SK-N-SH treated with all-trans-retinoic acid at 6 μM for 48 hours (cell line): ENCODE data around the gene SH3YL1.

Experiments used
- ATAC-seq: fragments of 200-7000 bp; cut with Tn5 transposase; 3 replicates; pipeline ENCODE4 v1.9.1; 2020; ENCODE audit warnings: mild to moderate bottlenecking, moderate library complexity
- ARNTL ChIP-seq: fragments of 450-650 bp; formaldehyde crosslinking; IDR thresholded peaks from 2 replicates; pipeline ENCODE4 v1.5.0; 2020; ENCODE audit warnings: low read depth, mild to moderate bottlenecking, moderate library complexity, borderline replicate concordance
- BACH2 ChIP-seq: fragments of 250-450 bp; sonication (Bioruptor Pico); IDR thresholded peaks from 2 replicates; pipeline ENCODE4 v1.9.0; 2021; ENCODE audit warnings: mild to moderate bottlenecking, borderline replicate concordance
- CSDC2 ChIP-seq: fragments of 250-450 bp; sonication (Bioruptor Pico); IDR thresholded peaks from 2 replicates; pipeline ENCODE4 v1.5.0; 2020; ENCODE audit warnings: mild to moderate bottlenecking, moderate library complexity
- ESRRG ChIP-seq: fragments of 250-450 bp; sonication (Bioruptor Pico); IDR thresholded peaks from 2 replicates; pipeline ENCODE4 v1.6.1; 2021; ENCODE audit warnings: mild to moderate bottlenecking
- GLIS3 ChIP-seq: fragments of 250-450 bp; sonication (Bioruptor Pico); IDR thresholded peaks from 2 replicates; pipeline ENCODE4 v1.5.0; 2020; ENCODE audit warnings: mild to moderate bottlenecking, moderate library complexity
- ISL1 ChIP-seq: fragments of 250-450 bp; sonication (Bioruptor Pico); IDR thresholded peaks from 2 replicates; pipeline ENCODE4 v2.1.2; 2022; ENCODE audit warnings: mild to moderate bottlenecking, moderate library complexity
- PPARA ChIP-seq: fragments of 250-450 bp; sonication (Bioruptor Pico); IDR thresholded peaks from 2 replicates; pipeline ENCODE4 v1.5.0; 2020; ENCODE audit warnings: mild to moderate bottlenecking, borderline replicate concordance
- RARB ChIP-seq: fragments of 250-450 bp; sonication (Bioruptor Pico); IDR thresholded peaks from 2 replicates; pipeline ENCODE4 v1.8.0; 2021; ENCODE audit warnings: mild to moderate bottlenecking, moderate library complexity
- SNAI2 ChIP-seq: fragments of 250-450 bp; sonication (Bioruptor Pico); IDR thresholded peaks from 2 replicates; pipeline ENCODE4 v1.5.0; 2020; ENCODE audit warnings: mild to moderate bottlenecking, moderate library complexity
- TCF4 ChIP-seq: fragments of 250-450 bp; sonication (Bioruptor Pico); IDR thresholded peaks from 2 replicates; pipeline ENCODE4 v1.8.0; 2021; ENCODE audit warnings: mild to moderate bottlenecking, moderate library complexity, borderline replicate concordance
- TOX ChIP-seq: fragments of 250-450 bp; sonication (Bioruptor Pico); IDR thresholded peaks from 2 replicates; pipeline ENCODE4 v1.8.0; 2021; ENCODE audit warnings: mild to moderate bottlenecking, moderate library complexity, borderline replicate concordance
- ZC3H10 ChIP-seq: fragments of 250-450 bp; sonication (Bioruptor Pico); IDR thresholded peaks from 2 replicates; pipeline ENCODE4 v1.5.1; 2021; ENCODE audit warnings: mild to moderate bottlenecking, moderate library complexity
- ZFP3 ChIP-seq: fragments of 250-450 bp; sonication (Bioruptor Pico); IDR thresholded peaks from 2 replicates; pipeline ENCODE4 v1.5.0; 2020; ENCODE audit warnings: mild to moderate bottlenecking, moderate library complexity
- ZFP30 ChIP-seq: fragments of 450-650 bp; formaldehyde crosslinking; IDR thresholded peaks from 2 replicates; pipeline ENCODE4 v1.5.0; 2022; ENCODE audit warnings: mild to moderate bottlenecking, moderate library complexity
- ZNF8 ChIP-seq: fragments of 450-650 bp; formaldehyde crosslinking; IDR thresholded peaks from 2 replicates; pipeline ENCODE4 v1.5.0; 2020; ENCODE audit warnings: mild to moderate bottlenecking, moderate library complexity
- TF ChIP-seq, protein P1 (sequence below): fragments of 250-450 bp; sonication (Bioruptor Pico); IDR thresholded peaks from 2 replicates; pipeline ENCODE4 v1.5.1; 2021; ENCODE audit warnings: mild to moderate bottlenecking, moderate library complexity
- TF ChIP-seq, protein P2 (sequence below): fragments of 250-450 bp; sonication (Bioruptor Pico); IDR thresholded peaks from 2 replicates; pipeline ENCODE4 v1.5.0; 2020; ENCODE audit warnings: mild to moderate bottlenecking, moderate library complexity
- TF ChIP-seq, protein P3 (sequence below): fragments of 250-450 bp; sonication (Bioruptor Pico); IDR thresholded peaks from 2 replicates; pipeline ENCODE4 v1.5.1; 2020; ENCODE audit warnings: low read depth, mild to moderate bottlenecking, moderate library complexity
- TF ChIP-seq, protein P4 (sequence below): fragments of 250-450 bp; sonication (Bioruptor Pico); IDR thresholded peaks from 2 replicates; pipeline ENCODE4 v1.8.0; 2021; ENCODE audit warnings: low read depth, mild to moderate bottlenecking, moderate library complexity, borderline replicate concordance
- TF ChIP-seq, protein P5 (sequence below): fragments of 250-450 bp; sonication (Bioruptor Pico); IDR thresholded peaks from 2 replicates; pipeline ENCODE4 v1.8.0; 2020; ENCODE audit warnings: mild to moderate bottlenecking, moderate library complexity, borderline replicate concordance

The SH3YL1 gene

GRCh38 chr2:268323-268722 lies 4.5 kb upstream of the SH3YL1 start:
- no peak for ATAC-seq
- TF ChIP-seq ARNTL (CRISPR knock-in tag) = no peak
- TF ChIP-seq CSDC2 (CRISPR knock-in tag) = no peak
- no peak for TF ChIP-seq TCF4 (CRISPR knock-in tag)
- no peak for TF ChIP-seq TOX
- TF ChIP-seq ESRRG (CRISPR knock-in tag) = no peak
- TF ChIP-seq, protein P1, sequence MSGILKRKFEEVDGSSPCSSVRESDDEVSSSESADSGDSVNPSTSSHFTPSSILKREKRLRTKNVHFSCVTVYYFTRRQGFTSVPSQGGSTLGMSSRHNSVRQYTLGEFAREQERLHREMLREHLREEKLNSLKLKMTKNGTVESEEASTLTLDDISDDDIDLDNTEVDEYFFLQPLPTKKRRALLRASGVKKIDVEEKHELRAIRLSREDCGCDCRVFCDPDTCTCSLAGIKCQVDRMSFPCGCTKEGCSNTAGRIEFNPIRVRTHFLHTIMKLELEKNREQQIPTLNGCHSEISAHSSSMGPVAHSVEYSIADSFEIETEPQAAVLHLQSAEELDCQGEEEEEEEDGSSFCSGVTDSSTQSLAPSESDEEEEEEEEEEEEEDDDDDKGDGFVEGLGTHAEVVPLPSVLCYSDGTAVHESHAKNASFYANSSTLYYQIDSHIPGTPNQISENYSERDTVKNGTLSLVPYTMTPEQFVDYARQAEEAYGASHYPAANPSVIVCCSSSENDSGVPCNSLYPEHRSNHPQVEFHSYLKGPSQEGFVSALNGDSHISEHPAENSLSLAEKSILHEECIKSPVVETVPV (CRISPR knock-in tag) = no peak

- peak; percentile 95 for ATAC-seq
- TF ChIP-seq, protein P2, sequence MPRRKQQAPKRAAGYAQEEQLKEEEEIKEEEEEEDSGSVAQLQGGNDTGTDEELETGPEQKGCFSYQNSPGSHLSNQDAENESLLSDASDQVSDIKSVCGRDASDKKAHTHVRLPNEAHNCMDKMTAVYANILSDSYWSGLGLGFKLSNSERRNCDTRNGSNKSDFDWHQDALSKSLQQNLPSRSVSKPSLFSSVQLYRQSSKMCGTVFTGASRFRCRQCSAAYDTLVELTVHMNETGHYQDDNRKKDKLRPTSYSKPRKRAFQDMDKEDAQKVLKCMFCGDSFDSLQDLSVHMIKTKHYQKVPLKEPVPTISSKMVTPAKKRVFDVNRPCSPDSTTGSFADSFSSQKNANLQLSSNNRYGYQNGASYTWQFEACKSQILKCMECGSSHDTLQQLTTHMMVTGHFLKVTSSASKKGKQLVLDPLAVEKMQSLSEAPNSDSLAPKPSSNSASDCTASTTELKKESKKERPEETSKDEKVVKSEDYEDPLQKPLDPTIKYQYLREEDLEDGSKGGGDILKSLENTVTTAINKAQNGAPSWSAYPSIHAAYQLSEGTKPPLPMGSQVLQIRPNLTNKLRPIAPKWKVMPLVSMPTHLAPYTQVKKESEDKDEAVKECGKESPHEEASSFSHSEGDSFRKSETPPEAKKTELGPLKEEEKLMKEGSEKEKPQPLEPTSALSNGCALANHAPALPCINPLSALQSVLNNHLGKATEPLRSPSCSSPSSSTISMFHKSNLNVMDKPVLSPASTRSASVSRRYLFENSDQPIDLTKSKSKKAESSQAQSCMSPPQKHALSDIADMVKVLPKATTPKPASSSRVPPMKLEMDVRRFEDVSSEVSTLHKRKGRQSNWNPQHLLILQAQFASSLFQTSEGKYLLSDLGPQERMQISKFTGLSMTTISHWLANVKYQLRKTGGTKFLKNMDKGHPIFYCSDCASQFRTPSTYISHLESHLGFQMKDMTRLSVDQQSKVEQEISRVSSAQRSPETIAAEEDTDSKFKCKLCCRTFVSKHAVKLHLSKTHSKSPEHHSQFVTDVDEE (CRISPR knock-in tag) = no peak
- TF ChIP-seq BACH2 (CRISPR knock-in tag) (no peak), ZFP30 (CRISPR knock-in tag) (no peak), SNAI2 (CRISPR knock-in tag) (no peak)
These were observed 949 bp upstream of the SH3YL1 start, which contains the start of gene ACP1 for GRCh38 chr2:264493-265468. ACP1 (plus strand) TSS chr2:264947; CDS start chr2:264965, 18 bp downstream.

DNA sequence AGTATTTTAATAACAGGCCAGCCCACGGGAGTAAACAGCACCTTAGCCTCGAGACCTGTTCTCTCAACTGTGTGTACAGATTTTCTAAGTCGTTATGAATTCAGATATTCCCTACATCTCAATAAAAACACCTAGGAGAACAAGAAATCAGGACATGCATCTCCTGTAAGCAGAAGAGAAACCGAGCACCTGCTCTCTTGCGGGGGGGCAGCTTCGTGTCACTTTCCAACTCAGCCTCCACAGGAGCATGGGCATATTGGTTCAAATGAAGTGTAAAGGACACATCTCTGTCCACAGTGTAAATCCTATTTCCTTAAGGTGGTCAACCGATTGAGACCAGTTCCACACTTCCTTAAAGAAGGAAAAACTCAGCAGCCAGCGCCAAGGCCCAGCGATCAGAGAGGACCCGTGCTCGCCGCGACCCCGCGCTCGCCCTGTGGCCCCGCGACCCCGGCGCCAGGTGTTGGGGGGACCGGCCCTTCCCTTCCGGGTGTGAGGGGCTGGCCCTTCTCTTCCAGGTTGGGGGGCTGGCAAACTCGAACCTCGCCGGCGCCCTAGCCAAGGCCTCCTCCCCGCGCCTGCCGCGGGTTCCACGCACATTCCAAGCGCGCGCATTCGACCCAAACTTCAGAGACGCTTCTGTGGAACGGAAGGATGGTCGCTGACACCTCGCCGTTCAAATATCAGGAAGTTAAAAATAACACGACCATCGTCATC lies 652 bp downstream of the SH3YL1 start:
- ATAC-seq = no peak
- TF ChIP-seq ESRRG (CRISPR knock-in tag) = no peak
- no peak for TF ChIP-seq TOX
- no peak for TF ChIP-seq ISL1 (CRISPR knock-in tag)
- TF ChIP-seq, protein P3, sequence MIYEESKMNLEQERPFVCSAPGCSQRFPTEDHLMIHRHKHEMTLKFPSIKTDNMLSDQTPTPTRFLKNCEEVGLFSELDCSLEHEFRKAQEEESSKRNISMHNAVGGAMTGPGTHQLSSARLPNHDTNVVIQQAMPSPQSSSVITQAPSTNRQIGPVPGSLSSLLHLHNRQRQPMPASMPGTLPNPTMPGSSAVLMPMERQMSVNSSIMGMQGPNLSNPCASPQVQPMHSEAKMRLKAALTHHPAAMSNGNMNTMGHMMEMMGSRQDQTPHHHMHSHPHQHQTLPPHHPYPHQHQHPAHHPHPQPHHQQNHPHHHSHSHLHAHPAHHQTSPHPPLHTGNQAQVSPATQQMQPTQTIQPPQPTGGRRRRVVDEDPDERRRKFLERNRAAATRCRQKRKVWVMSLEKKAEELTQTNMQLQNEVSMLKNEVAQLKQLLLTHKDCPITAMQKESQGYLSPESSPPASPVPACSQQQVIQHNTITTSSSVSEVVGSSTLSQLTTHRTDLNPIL (CRISPR knock-in tag) = no peak

DNA sequence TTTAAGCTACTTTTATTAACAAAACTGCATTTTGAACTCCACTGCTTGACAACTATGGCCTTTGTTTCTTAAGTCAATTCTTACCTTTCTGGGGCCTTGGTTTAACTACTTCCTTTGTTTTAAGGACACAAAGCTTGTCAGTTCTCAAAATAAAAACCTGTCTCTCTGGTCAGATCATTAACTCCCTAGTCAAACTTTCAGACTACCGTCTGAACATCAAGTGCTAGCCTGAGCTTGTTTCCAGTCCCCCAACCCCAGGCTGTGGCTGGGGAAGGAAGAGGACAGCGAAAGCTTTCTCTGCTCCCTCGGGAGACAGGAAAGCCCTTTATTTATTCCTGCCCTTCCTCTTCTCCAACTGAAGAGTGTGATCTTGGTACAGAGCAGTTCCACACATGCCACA lies 1.7 kb downstream of the SH3YL1 start:
- no peak for TF ChIP-seq ZFP30 (CRISPR knock-in tag)
- TF ChIP-seq SNAI2 (CRISPR knock-in tag) = no peak
- TF ChIP-seq ZC3H10 = no peak
- TF ChIP-seq ZNF8 (CRISPR knock-in tag) = no peak
- TF ChIP-seq, all 23 proteins: peak for 0
- no peak for ATAC-seq

DNA sequence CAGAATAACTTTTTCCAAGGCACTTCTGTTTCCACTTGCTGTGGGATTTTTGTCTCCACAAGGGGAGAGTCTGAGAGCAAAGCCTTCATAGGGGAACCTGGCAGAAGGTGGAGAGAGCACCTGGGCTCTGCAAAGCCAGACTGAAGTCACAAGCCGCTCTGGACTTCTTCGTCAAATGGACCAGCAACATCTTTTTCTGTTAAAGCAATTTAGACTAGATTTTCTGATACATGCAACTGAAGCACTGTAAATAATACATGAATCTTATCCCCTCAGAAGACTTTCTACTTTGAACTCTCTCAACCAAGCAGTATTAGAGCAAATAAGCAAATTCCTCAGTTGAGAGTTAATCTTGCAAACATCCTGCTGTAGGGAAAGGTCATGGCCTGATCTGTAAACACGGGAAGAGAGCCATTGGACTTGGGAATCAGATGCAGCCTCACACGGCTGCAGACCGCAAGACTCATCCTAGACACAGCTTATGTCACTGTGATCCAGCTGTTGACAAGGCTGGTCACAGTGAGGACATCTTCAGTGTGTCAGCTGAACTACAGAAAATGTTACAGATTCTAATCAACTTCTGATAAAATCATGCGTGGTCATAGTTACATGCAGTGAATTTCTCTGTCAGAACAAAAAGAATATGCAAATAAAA lies 3.2 kb downstream of the SH3YL1 start:
- ATAC-seq = no peak
- no peak for TF ChIP-seq ZFP3
- TF ChIP-seq ZFP30 (CRISPR knock-in tag) = no peak
- no peak for TF ChIP-seq SNAI2 (CRISPR knock-in tag)
- TF ChIP-seq, protein P4, sequence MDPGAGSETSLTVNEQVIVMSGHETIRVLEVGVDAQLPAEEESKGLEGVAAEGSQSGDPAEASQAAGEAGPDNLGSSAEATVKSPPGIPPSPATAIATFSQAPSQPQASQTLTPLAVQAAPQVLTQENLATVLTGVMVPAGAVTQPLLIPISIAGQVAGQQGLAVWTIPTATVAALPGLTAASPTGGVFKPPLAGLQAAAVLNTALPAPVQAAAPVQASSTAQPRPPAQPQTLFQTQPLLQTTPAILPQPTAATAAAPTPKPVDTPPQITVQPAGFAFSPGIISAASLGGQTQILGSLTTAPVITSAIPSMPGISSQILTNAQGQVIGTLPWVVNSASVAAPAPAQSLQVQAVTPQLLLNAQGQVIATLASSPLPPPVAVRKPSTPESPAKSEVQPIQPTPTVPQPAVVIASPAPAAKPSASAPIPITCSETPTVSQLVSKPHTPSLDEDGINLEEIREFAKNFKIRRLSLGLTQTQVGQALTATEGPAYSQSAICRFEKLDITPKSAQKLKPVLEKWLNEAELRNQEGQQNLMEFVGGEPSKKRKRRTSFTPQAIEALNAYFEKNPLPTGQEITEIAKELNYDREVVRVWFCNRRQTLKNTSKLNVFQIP = no peak
- TF ChIP-seq ZNF8 (CRISPR knock-in tag) = no peak
- TF ChIP-seq ZC3H10 = no peak
- TF ChIP-seq, protein P3 (CRISPR knock-in tag) = no peak
- TF ChIP-seq CSDC2 (CRISPR knock-in tag) = no peak
- no peak for TF ChIP-seq ESRRG (CRISPR knock-in tag)
- TF ChIP-seq PPARA (CRISPR knock-in tag) = no peak
- TF ChIP-seq RARB (CRISPR knock-in tag) = no peak
- no peak for TF ChIP-seq ARNTL (CRISPR knock-in tag)
- TF ChIP-seq GLIS3 (CRISPR knock-in tag) = no peak
- no peak for TF ChIP-seq TCF4 (CRISPR knock-in tag)
- TF ChIP-seq, protein P5, sequence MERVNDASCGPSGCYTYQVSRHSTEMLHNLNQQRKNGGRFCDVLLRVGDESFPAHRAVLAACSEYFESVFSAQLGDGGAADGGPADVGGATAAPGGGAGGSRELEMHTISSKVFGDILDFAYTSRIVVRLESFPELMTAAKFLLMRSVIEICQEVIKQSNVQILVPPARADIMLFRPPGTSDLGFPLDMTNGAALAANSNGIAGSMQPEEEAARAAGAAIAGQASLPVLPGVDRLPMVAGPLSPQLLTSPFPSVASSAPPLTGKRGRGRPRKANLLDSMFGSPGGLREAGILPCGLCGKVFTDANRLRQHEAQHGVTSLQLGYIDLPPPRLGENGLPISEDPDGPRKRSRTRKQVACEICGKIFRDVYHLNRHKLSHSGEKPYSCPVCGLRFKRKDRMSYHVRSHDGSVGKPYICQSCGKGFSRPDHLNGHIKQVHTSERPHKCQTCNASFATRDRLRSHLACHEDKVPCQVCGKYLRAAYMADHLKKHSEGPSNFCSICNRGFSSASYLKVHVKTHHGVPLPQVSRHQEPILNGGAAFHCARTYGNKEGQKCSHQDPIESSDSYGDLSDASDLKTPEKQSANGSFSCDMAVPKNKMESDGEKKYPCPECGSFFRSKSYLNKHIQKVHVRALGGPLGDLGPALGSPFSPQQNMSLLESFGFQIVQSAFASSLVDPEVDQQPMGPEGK = no peak
